IPS-18a (cell line): ENCODE data around the gene FAM20A.
"Not testable (repeated sequence)": the region's sequence is repeated elsewhere in the genome, so short reads cannot be mapped to it uniquely, and the experiment has no call there.

Source experiments
- H3K27ac ChIP-seq: one replicate; pipeline ENCODE4 v1.5.1; 2013; ENCODE audit warnings: low read length
- H3K27me3 ChIP-seq: one replicate; pipeline ENCODE4 v1.6.1; 2013; ENCODE audit warnings: mild to moderate bottlenecking, low read length; ENCODE audit not compliant: control insufficient read depth, insufficient read depth
- H3K36me3 ChIP-seq: one replicate; pipeline ENCODE4 v1.6.1; 2013; ENCODE audit warnings: low read depth, low read length; ENCODE audit not compliant: control insufficient read depth
- H3K4me1 ChIP-seq: one replicate; pipeline ENCODE4 v1.6.1; 2013; ENCODE audit warnings: low read depth, low read length; ENCODE audit not compliant: control insufficient read depth
- H3K4me3 ChIP-seq: one replicate; pipeline ENCODE4 v1.5.1; 2013; ENCODE audit warnings: low read length
- H3K9ac ChIP-seq: one replicate; pipeline ENCODE4 v1.6.1; 2013; ENCODE audit warnings: mild to moderate bottlenecking, low read length, moderate library complexity
- H3K9me3 ChIP-seq: one replicate; pipeline ENCODE4 v1.6.1; 2013; ENCODE audit warnings: low read depth, low read length; ENCODE audit not compliant: control insufficient read depth

Gene FAM20A

DNA sequence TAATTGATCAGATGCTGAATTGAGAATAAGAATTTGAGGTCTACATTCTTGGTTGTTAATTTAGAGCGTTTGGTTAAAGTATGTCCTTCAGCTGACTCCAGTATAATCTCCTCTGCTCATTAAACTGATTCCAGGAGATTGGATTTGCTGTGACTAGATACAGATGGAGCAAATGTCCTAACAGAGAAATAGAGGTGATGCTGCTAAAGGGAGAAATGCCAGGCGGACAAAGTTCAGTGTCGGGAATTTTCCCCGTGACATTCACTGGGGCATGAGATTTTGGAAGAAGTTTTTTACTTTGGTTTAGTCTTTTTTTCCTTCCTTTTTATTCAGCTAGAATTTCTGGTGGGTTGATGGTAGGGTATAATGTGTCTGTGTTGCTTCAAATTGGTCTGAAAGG lies 69.9 kb downstream of the FAM20A start:
- H3K36me3 ChIP-seq = peaks cover 79% of the 10 kb centered on the region
- no peak overlapping the region for H3K9ac ChIP-seq
- no peaks in the 10 kb centered on the region for H3K27me3 ChIP-seq

DNA sequence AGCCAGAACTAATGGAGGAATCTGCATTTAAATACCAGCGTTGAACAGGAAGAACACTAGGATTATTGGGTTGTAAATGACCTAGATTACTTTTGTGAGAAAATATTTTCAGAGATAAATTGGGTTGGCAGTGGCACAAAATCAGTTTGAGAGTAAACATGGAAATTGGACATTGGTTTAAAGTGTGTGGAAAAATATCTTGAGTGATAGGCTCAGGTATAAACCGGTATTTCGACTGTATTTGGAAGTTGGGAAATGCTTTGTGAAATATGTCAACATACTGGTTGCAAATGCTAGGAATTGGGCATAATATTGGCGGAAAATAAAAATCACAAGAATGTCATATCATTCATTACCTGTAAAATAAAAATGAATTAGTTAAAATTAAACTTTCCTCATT lies 73.9 kb downstream of the FAM20A start:
- Histone ChIP-seq H3K4me3 (no peak overlapping the region), H3K27me3 (no peaks in the 10 kb centered on the region), H3K9me3 (no peaks in the 10 kb centered on the region), H3K27ac (no peak overlapping the region), H3K9ac (no peak overlapping the region), H3K36me3 (peaks cover 90% of the 10 kb centered on the region), H3K4me1 (no peaks in the 10 kb centered on the region)

More for the DNA sequence above, 69.9 kb downstream of the FAM20A start:
- Histone ChIP-seq H3K9me3 (no peaks in the 10 kb centered on the region), H3K4me3 (no peak overlapping the region), H3K27ac (no peak overlapping the region), H3K4me1 (no peaks in the 10 kb centered on the region)

DNA sequence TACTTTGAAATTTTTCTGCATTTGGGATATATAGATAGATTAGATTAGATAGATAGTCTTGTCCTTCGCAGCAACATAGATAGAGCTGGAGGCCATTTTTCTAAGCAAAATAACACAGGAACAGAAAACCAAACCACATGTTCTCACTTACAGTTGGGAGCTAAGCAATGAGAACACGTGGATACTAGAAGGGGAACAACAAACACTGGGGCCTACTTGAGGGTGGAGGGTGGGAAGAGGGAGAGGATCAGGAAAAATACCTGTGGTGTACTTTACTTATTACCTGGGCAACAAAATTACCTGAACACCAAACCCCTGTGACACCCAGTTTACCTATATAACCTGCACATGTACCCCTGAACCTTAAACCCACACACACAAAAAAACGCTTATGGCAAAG lies 74.6 kb downstream of the FAM20A start:
- Histone ChIP-seq H3K9me3 (no peaks in the 10 kb centered on the region), H3K36me3 (peaks cover 88% of the 10 kb centered on the region), H3K27me3 (no peaks in the 10 kb centered on the region), H3K9ac (no peak overlapping the region), H3K4me3 (no peak overlapping the region), H3K27ac (no peak overlapping the region), H3K4me1 (no peaks in the 10 kb centered on the region)

DNA sequence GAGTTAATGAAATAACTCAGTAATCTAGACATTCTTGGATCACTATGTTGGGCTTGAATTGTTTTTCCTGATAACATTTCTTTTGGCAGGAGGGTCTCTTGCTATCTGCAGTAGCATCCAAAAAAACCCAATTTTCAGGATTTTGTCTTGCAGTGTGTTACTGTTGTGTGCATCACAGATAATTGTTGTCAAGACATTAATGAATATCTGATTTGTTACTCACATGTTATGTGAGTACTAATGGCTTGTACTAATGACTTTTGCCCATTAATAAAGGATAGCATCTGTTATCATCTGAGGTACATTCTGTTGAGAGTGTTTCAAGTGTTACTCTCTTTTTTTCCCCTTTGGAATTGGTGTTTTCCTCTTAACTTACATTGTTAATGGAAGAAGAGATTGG lies 78.9 kb downstream of the FAM20A start:
- Histone ChIP-seq H3K4me3 (no peak overlapping the region), H3K36me3 (peaks cover 67% of the 10 kb centered on the region), H3K27ac (no peak overlapping the region), H3K9me3 (no peaks in the 10 kb centered on the region), H3K9ac (no peak overlapping the region), H3K27me3 (no peaks in the 10 kb centered on the region), H3K4me1 (no peaks in the 10 kb centered on the region)

DNA sequence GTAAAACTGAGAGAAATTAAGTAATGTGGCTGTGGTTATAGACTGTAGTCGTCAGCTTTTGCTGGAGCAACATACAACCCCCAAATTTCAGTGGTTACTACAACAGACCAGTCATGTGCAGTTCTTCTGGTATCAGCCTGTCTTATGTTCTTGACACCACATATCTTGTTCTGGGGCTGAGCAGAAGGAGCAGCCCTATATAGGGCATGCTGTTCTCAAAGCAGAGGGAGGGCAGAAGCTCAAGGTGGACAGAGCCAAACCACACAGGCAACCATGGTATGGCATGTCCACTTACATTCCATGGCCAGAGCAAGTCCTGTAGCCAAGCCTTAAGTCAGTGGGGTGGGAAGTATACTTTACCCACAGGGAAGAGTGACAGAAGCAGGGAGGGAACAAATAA lies 81.3 kb downstream of the FAM20A start:
- Histone ChIP-seq H3K27me3 (no peaks in the 10 kb centered on the region), H3K36me3 (peaks cover 67% of the 10 kb centered on the region), H3K27ac (no peak overlapping the region), H3K4me1 (no peaks in the 10 kb centered on the region), H3K9ac (no peak overlapping the region), H3K9me3 (no peaks in the 10 kb centered on the region), H3K4me3 (no peak overlapping the region)

DNA sequence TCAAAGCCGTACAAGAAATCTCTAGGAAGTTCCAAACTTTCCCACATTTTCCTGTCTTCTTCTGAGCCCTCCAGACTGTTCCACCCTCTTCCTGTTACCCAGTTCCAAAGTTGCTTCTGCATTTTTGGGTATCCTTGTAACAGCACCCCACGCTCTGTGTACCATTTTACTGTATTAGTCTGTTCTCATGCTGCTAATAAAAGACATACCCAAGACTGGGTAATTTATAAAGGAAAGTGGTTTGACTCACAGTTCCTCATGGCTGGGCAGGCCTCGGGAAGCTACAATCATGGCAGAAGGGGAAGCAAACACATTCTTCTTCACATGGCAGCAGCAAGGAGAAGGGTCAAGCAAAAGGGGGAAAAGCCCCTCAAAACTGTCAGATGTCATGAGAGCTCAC lies 82.1 kb downstream of the FAM20A start:
- not testable (repeated sequence) for H3K9ac ChIP-seq, H3K9me3 ChIP-seq, H3K27me3 ChIP-seq, H3K4me1 ChIP-seq, H3K27ac ChIP-seq, H3K4me3 ChIP-seq
- peaks cover 60% of the 10 kb centered on the region for H3K36me3 ChIP-seq

DNA sequence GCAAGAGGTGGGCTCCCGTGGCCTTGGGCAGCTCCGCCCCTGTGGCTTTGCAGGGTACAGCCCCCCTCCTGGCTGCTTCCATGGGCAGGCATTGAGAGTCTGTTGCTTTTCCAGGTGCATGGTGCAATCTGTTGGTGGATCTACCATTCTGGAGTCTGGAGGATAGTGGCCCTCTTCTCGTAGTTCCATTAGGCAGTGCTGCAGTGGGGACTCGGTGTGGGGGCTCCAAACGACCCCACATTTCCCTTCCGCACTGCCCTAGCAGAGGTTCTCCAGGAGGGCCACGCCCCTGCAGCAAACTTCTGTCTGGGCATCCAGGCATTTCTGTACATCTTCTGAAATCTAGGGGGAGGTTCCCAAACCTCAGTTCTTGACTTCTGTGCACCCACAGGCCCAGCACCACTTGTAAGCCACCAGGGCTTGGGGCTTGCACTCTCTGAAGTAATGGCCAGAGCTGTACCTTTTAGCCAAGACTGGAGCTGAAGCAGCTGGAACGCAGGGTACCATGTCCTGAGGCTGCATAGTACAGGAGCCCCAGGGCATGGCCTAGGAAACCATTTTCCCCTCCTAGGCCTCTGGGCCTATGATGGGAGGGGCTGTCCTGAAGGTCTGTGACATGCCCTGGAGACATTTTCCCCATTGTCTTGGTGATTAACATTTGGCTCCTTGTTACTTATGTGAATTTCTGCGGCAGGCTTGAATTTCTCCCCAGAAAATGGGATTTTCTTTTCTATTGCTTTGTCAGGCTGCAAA lies 82.9 kb downstream of the FAM20A start:
- Histone ChIP-seq H3K36me3 (peaks cover 52% of the 10 kb centered on the region), H3K4me1 (peaks cover 14% of the 10 kb centered on the region), H3K9ac (no peak overlapping the region), H3K27me3 (no peaks in the 10 kb centered on the region), H3K27ac (no peak overlapping the region), H3K9me3 (no peaks in the 10 kb centered on the region), H3K4me3 (no peak overlapping the region)

DNA sequence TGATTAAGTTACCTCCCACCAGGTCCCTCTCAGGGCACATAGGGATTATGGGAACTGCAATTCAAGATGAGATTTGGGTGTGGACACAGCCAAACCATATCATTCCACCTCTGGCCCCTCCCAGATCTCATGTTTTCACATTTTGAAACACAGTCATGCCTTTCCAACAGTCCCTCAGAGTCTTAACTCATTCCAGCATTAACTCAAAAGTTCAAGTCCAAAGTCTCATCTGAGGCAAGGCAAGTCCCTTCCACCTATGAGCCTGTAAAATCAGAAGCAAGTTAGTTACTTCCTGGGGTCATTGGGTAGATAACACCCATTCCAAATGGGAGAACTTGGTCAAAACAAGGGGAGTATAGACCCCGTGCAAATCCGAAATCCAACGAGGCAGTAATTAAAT lies 83.6 kb downstream of the FAM20A start:
- H3K4me3 ChIP-seq, H3K9ac ChIP-seq, H3K27me3 ChIP-seq, H3K27ac ChIP-seq, H3K9me3 ChIP-seq: not testable (repeated sequence)
- Histone ChIP-seq H3K4me1 (peaks cover 14% of the 10 kb centered on the region), H3K36me3 (peaks cover 47% of the 10 kb centered on the region)

DNA sequence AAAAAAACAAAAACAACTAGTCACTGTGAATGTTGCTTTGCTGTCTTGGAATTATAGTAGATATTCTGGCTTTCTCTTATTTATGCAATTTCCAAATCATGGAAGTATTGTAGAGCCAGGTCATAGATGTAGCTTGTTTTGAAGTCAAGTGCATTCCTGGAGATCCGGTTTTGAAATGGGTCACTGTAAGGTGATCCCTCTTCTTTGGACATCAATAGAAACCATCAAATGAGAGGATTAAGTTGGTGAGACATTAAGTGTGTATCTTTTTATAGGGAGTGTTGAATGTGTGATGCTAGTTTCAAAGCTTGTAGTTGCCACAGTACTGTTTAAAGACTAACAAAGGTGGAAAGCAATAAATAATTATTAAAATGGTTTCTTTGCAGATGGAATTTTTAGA lies 84.4 kb downstream of the FAM20A start:
- H3K4me3 ChIP-seq = no peak overlapping the region
- no peaks in the 10 kb centered on the region for H3K27me3 ChIP-seq
- H3K27ac ChIP-seq = no peak overlapping the region
- no peaks in the 10 kb centered on the region for H3K9me3 ChIP-seq
- peaks cover 14% of the 10 kb centered on the region for H3K4me1 ChIP-seq
- peaks cover 45% of the 10 kb centered on the region for H3K36me3 ChIP-seq
- no peak overlapping the region for H3K9ac ChIP-seq

DNA sequence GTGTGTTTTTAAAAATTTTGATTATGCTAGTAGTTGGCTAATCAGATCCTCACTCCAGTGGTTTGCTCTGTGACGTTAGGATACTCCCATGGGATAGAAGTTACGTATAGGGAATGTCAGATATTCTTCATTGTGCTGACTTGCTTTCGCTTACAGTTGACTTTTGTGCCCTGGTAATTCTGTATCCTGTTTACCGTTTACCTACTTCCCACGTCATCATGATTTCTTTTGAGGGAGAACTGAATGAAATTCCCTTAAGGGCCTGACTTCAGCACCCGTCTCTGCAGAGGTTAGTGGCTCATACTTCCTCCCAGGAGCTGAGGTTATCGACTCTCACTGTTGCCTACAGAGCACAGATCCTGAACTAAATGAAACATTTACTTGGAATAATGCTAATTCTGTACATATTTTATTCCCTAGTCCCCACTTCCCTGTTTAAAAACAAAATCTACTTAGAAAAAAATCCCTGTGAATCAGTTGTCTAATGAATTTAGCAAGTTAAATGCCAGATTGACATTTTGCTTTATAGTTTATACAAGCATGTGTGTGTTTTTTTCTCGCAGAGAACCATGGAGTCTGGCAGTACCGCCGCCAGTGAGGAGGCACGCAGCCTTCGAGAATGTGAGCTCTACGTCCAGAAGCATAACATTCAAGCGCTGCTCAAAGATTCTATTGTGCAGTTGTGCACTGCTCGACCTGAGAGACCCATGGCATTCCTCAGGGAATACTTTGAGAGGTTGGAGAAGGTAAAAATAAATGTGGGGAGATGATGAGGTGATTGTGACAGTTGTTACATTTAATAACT lies 86.1 kb downstream of the FAM20A start:
- Histone ChIP-seq H3K27ac (no peak overlapping the region), H3K4me1 (peaks cover 14% of the 10 kb centered on the region), H3K9me3 (no peaks in the 10 kb centered on the region), H3K27me3 (no peaks in the 10 kb centered on the region), H3K36me3 (peaks cover 45% of the 10 kb centered on the region), H3K9ac (no peak overlapping the region), H3K4me3 (peak overlapping the region; percentile 97)

DNA sequence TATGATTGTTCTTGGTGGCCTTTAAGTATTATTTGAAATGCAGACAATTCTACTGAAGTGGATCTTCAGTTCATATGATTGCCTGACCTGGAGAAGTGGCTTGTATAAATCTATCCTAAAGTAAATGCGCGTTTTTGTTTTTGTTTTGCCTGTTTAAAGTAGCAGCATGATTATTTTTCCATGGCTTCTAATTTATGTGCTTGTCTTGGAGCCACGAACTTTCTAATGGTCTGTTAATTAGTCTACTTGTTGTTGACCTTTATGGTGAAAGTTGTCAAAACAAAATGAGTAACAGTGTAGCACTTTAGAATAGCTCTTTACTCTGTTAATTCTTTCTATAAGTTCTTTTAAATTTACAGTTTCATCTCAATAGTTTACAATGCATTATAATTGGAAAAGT lies 87.2 kb downstream of the FAM20A start:
- peak overlapping the region; percentile 97 for H3K4me3 ChIP-seq
- no peak overlapping the region for H3K27ac ChIP-seq
- no peaks in the 10 kb centered on the region for H3K27me3 ChIP-seq
- peaks cover 38% of the 10 kb centered on the region for H3K36me3 ChIP-seq
- no peaks in the 10 kb centered on the region for H3K9me3 ChIP-seq
- peak overlapping the region; percentile 96 for H3K9ac ChIP-seq
- peaks cover 14% of the 10 kb centered on the region for H3K4me1 ChIP-seq
